Esophagus squamous epithelium (tissue), 4 donors: ENCODE data around the gene CCDC66.

Experiments used
- POLR2A ChIP-seq, 4 donors: fragments of 450-650 bp; IDR thresholded peaks; one replicate each; pipeline ENCODE4 v1.6.1; 2017; ENCODE audit warnings: antibody characterized with exemption in 4 of 4, mild to moderate bottlenecking in 4 of 4, moderate library complexity in 3 of 4
- TF ChIP-seq, protein P1 (sequence below), 6 experiments: fragments of 450-650 bp in 4 of 6; fragments of 200-600 bp in 2 of 6; sonication (generic) in 2 of 6; IDR thresholded peaks; one replicate each; pipeline ENCODE4 v1.5.1; 2016 to 2019; ENCODE audit warnings: antibody characterized with exemption in 6 of 6, mild to moderate bottlenecking in 4 of 6, moderate library complexity in 4 of 6

DNA sequence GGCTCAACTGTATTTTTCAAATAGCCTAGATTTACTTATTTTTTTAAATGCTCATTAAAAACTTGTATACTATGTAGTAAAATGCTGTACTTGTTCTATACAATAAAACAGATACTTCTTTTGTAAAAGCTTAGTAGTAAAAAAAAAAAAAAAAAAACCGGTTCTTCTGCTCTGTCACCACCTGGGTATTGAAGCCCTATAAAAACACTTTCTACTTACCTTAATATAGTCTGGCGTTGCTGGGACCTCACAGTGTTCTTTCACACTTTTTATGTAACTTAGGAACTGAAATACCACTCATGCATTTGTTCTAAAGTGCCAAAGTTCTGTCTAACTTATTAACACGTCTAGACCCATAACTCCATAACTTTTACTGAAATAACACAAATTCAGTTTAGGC, 64.7 kb downstream of the CCDC66 start:
- TF ChIP-seq POLR2A (IDR thresholded peaks at IDR 0.05) = no peak
- TF ChIP-seq, protein P1, sequence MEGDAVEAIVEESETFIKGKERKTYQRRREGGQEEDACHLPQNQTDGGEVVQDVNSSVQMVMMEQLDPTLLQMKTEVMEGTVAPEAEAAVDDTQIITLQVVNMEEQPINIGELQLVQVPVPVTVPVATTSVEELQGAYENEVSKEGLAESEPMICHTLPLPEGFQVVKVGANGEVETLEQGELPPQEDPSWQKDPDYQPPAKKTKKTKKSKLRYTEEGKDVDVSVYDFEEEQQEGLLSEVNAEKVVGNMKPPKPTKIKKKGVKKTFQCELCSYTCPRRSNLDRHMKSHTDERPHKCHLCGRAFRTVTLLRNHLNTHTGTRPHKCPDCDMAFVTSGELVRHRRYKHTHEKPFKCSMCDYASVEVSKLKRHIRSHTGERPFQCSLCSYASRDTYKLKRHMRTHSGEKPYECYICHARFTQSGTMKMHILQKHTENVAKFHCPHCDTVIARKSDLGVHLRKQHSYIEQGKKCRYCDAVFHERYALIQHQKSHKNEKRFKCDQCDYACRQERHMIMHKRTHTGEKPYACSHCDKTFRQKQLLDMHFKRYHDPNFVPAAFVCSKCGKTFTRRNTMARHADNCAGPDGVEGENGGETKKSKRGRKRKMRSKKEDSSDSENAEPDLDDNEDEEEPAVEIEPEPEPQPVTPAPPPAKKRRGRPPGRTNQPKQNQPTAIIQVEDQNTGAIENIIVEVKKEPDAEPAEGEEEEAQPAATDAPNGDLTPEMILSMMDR (IDR thresholded peaks at IDR 0.05) = no peak
